ENCODE results near the gene GARRE1. TPM values are rescaled to one million over a fixed set of nuclear protein-coding genes. Genes with fewer than 3 reads are reported as not detected.
"Not testable (repeated sequence)": the region's sequence is repeated elsewhere in the genome, so short reads cannot be mapped to it uniquely, and the experiment has no call there.

GARRE1 gene
- total and polyA plus RNA-seq, 2 donors (not counting 1 experiment from before 2014, with no cell fraction given), result 7.2 to 10.9 TPM

GRCh38 chr19:34215006-34215665 is 39.2 kb upstream of the GARRE1 start:
- no peaks in the 10 kb centered on the region for H3K27me3 ChIP-seq (ENCODE audit: control insufficient read depth, insufficient read depth, low read length)
- H3K36me3 ChIP-seq (ENCODE audit: control insufficient read depth, insufficient read depth, low read length), result no peaks in the 10 kb centered on the region
- TF ChIP-seq EZH2 (IDR thresholded peaks at IDR 0.05; ENCODE audit: low read length, missing control alignments) (no peak), CTCF (conservative IDR thresholded peaks at IDR 0.05 in 1 of 2, IDR thresholded peaks at IDR 0.05 in 1 of 2; ENCODE audit: low read depth in 1 of 2, low read length in 2 of 2) (no peak)
- no peak overlapping the region for H2AFZ ChIP-seq (ENCODE audit: low read length)
- no peak overlapping the region for H3K9ac ChIP-seq (ENCODE audit: insufficient read depth, low read length)
- no peak overlapping the region for H3K4me2 ChIP-seq (ENCODE audit: extremely low read depth, insufficient read depth, low read length)
- no peaks in the 10 kb centered on the region for H3K79me2 ChIP-seq (ENCODE audit: control insufficient read depth, insufficient read depth, low read length)
- no peak overlapping the region for H3K27ac ChIP-seq (ENCODE audit: insufficient read depth, low read length)
- no peaks in the 10 kb centered on the region for H3K9me3 ChIP-seq (ENCODE audit: control insufficient read depth, insufficient read depth, low read depth, low read length)
- H4K20me1 ChIP-seq (ENCODE audit: control insufficient read depth, extremely low read depth, insufficient read depth, low read length), result no peaks in the 10 kb centered on the region
- no peak overlapping the region for H3K4me3 ChIP-seq (replicated peaks in 1 of 4; ENCODE audit: control extremely low read depth in 1 of 4, insufficient read depth in 1 of 4, low read depth in 3 of 4, low read length in 4 of 4)
- no peak for DNase-seq (ENCODE audit: low read depth in 2 of 2)
- no peaks in the 10 kb centered on the region for H3K4me1 ChIP-seq (ENCODE audit: control insufficient read depth, extremely low read depth, insufficient read depth, low read length)

- Histone ChIP-seq H3K4me2 (ENCODE audit: extremely low read depth, insufficient read depth, low read length) (no peak overlapping the region), H3K79me2 (ENCODE audit: control insufficient read depth, insufficient read depth, low read length) (no peaks in the 10 kb centered on the region), H3K9ac (ENCODE audit: insufficient read depth, low read length) (no peak overlapping the region), H3K27ac (ENCODE audit: insufficient read depth, low read length) (no peak overlapping the region), H3K36me3 (ENCODE audit: control insufficient read depth, insufficient read depth, low read length) (no peaks in the 10 kb centered on the region), H3K4me3 (replicated peaks in 1 of 4; ENCODE audit: control extremely low read depth in 1 of 4, insufficient read depth in 1 of 4, low read depth in 3 of 4, low read length in 4 of 4) (no peak overlapping the region), H2AFZ (ENCODE audit: low read length) (no peak overlapping the region), H3K27me3 (ENCODE audit: control insufficient read depth, insufficient read depth, low read length) (no peaks in the 10 kb centered on the region), H3K9me3 (ENCODE audit: control insufficient read depth, insufficient read depth, low read depth, low read length) (no peaks in the 10 kb centered on the region), H4K20me1 (ENCODE audit: control insufficient read depth, extremely low read depth, insufficient read depth, low read length) (no peaks in the 10 kb centered on the region), H3K4me1 (ENCODE audit: control insufficient read depth, extremely low read depth, insufficient read depth, low read length) (no peaks in the 10 kb centered on the region)
- TF ChIP-seq CTCF (conservative IDR thresholded peaks at IDR 0.05 in 1 of 2, IDR thresholded peaks at IDR 0.05 in 1 of 2; ENCODE audit: low read depth in 1 of 2, low read length in 2 of 2), result no peak
- TF ChIP-seq EZH2 (IDR thresholded peaks at IDR 0.05; ENCODE audit: low read length, missing control alignments), result no peak
- no peak for DNase-seq (ENCODE audit: low read depth in 2 of 2)
Observed at GRCh38 chr19:34215666-34216038, 38.7 kb upstream of the GARRE1 start.

DNA sequence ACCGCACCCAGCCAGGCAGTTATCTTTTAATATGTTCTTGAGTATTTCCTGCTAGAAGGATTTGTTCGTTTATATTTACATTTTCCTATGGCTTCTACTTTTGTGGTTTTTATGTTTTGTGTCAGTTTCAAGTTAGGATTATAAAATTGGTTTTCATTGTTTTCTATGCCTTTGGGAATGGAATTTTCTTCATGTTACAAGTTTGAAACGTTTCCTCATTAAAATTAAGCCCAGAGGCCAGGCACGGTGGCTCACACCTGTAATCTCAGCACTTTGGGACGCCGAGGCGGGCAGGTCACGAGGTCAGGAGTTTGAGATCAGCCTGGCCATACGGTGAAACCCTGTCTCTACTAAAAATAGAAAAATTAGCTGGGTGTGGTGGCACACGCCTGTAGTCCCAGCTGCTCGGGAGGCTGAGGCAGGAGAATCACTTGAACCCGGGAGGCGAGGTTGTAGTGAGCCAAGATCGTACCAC is 37.6 kb upstream of the GARRE1 start:
- not testable (repeated sequence) for H4K20me1 ChIP-seq (ENCODE audit: control insufficient read depth, extremely low read depth, insufficient read depth, low read length); H3K9me3 ChIP-seq (ENCODE audit: control insufficient read depth, insufficient read depth, low read depth, low read length); H3K4me1 ChIP-seq (ENCODE audit: control insufficient read depth, extremely low read depth, insufficient read depth, low read length); H3K4me3 ChIP-seq (replicated peaks in 1 of 4; ENCODE audit: control extremely low read depth in 1 of 4, insufficient read depth in 1 of 4, low read depth in 3 of 4, low read length in 4 of 4); H3K27me3 ChIP-seq (ENCODE audit: control insufficient read depth, insufficient read depth, low read length); H3K9ac ChIP-seq (ENCODE audit: insufficient read depth, low read length); DNase-seq (ENCODE audit: low read depth in 2 of 2); H3K79me2 ChIP-seq (ENCODE audit: control insufficient read depth, insufficient read depth, low read length); H3K4me2 ChIP-seq (ENCODE audit: extremely low read depth, insufficient read depth, low read length); H3K36me3 ChIP-seq (ENCODE audit: control insufficient read depth, insufficient read depth, low read length); H2AFZ ChIP-seq (ENCODE audit: low read length); H3K27ac ChIP-seq (ENCODE audit: insufficient read depth, low read length)

Data from fibroblast of lung (primary cell).